K562 (cell line): Measurements from ENCODE around the gene SYN1. TPM values are rescaled to one million over a fixed set of nuclear protein-coding genes. Genes with fewer than 3 reads are reported as not detected.
A peak's percentile ranks its signal among the peaks of the same experiment; 100 is the strongest.

Experiments used
- ARID3A ChIP-seq: IDR thresholded peaks from 2 replicates; pipeline ENCODE4 v1.6.1; 2012; ENCODE audit warnings: low read depth, low read length, improper control_type of control experiment, borderline replicate concordance
- ATF2 ChIP-seq: sonication (generic); formaldehyde crosslinking; IDR thresholded peaks from 2 replicates; pipeline ENCODE4 v1.8.1; 2022; ENCODE audit warnings: missing genetic modification reagents
- NFIX ChIP-seq: fragments of 250-450 bp; sonication (Bioruptor Pico); IDR thresholded peaks from 2 replicates; pipeline ENCODE4 v1.4.0; 2020; ENCODE audit warnings: low read depth, mild to moderate bottlenecking, moderate library complexity
- NONO ChIP-seq, 2 experiments: fragments of 200-400 bp in 1 of 2; fragments of 450-650 bp in 1 of 2; formaldehyde crosslinking in 1 of 2; IDR thresholded peaks; 2 replicates each; pipeline ENCODE4 v1.6.1; 2017; ENCODE audit warnings: low read depth in 2 of 2, mild to moderate bottlenecking in 2 of 2, moderate library complexity in 2 of 2, low read length in 1 of 2
- SIX5 ChIP-seq, 2 experiments: IDR thresholded peaks; 2 replicates each; pipeline ENCODE4 v1.6.1; 2011; ENCODE audit warnings: low read length in 2 of 2, borderline replicate concordance in 1 of 2, low read depth in 1 of 2, mild to moderate bottlenecking in 1 of 2, moderate library complexity in 1 of 2; ENCODE audit not compliant: insufficient read depth in 1 of 2
- THRB ChIP-seq: fragments of 450-650 bp; formaldehyde crosslinking; conservative IDR thresholded peaks from 2 replicates; pipeline ENCODE4 v1.4.0; 2022; ENCODE audit warnings: mild to moderate bottlenecking, missing genetic modification characterization
- polyA plus RNA-seq, 8 experiments: library from polyadenylated mRNA; depleted of rRNA in 4 of 8; stranded (reverse) in 5 of 8; unstranded in 3 of 8; fragments of >200 nt; fragmentation: Nextera tagmentation in 2 of 8; fragmentation: Illumina TruSeq in 1 of 8; extraction: Ambion mirVana in 2 of 8; extraction: Trizol in 1 of 8; gene quantifications; 2 replicates each; pipeline versions ENCODE4 v1.2.1 to v1.2.3, GENCODE V29; 2011 to 2014; ENCODE audit warnings: inconsistent platforms in 1 of 8, missing spikeins in 1 of 8
- total RNA-seq, 7 experiments: library from RNA; depleted of rRNA in 6 of 7; stranded (reverse); fragments of >200 nt in 6 of 7; fragmentation: Illumina TruSeq in 2 of 7; extraction: Trizol in 2 of 7; gene quantifications; 2 replicates each; pipeline versions ENCODE4 v1.2.1 to v1.2.3, GENCODE V29; 2011 to 2021; ENCODE audit warnings: low replicate concordance in 1 of 7

The SYN1 gene
- total and polyA plus RNA-seq, 9 of the 15 experiments (the other 6 are each of a cell fraction or from before 2014, with no cell fraction given): 0.01 to 0.28 (median 0.18) TPM; not detected in 2

- TF ChIP-seq NONO (IDR thresholded peaks at IDR 0.05; ENCODE audit: low read depth in 2 of 2, low read length in 1 of 2) (peak in 1 of 2 experiments; percentile 68; a peak in 1 of 4 replicates), NFIX (CRISPR knock-in tag) (no peak), THRB (no peak), ATF2 (no peak), SIX5 (IDR thresholded peaks at IDR 0.05; ENCODE audit: borderline replicate concordance in 1 of 2, insufficient read depth in 1 of 2, low read depth in 1 of 2, low read length in 2 of 2) (no peak), ARID3A (no peak)
Measured at GRCh38 chrX:47650164-47651042, 30.7 kb upstream of the SYN1 start, which contains the start of gene ELK1 (continued).
